Fibroblast of skin of left biceps (primary cell): ENCODE data around the gene RRAS.

Experiments used
- DNase-seq, 2 experiments: peaks; one replicate each; pipeline ENCODE4 v3.0.0-alpha.2; 2013; ENCODE audit warnings: low read depth in 2 of 2

The RRAS gene

DNA sequence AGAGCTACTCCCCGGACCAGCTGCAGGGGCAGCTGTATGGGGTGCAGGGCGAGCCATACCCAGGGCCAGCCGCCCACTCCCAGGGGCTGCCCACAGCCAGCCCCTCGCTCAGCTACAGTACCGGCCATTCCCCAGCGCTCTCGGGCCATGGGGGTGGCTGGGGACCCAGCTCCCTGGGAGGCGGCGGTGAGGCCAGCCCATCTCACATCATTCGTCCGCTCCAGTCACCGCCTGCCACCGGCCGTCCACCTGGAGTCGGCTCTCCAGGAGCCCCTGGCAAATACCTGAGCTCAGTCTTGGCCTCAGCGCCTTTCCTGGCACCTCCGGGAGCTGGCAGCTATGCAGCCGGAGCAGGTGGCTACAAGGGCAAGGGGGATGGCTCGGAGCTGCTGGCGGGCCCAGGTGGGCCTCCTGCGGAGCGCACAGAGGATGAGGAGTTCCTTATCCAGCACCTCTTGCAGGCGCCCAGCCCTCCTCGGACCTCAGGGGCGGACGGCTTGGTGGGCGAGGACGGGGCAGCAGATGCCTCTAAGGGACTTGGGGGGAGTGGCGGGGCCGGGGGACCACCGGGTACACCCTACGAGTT lies 44.0 kb downstream of the RRAS start:
- DNase-seq = no peak

DNA sequence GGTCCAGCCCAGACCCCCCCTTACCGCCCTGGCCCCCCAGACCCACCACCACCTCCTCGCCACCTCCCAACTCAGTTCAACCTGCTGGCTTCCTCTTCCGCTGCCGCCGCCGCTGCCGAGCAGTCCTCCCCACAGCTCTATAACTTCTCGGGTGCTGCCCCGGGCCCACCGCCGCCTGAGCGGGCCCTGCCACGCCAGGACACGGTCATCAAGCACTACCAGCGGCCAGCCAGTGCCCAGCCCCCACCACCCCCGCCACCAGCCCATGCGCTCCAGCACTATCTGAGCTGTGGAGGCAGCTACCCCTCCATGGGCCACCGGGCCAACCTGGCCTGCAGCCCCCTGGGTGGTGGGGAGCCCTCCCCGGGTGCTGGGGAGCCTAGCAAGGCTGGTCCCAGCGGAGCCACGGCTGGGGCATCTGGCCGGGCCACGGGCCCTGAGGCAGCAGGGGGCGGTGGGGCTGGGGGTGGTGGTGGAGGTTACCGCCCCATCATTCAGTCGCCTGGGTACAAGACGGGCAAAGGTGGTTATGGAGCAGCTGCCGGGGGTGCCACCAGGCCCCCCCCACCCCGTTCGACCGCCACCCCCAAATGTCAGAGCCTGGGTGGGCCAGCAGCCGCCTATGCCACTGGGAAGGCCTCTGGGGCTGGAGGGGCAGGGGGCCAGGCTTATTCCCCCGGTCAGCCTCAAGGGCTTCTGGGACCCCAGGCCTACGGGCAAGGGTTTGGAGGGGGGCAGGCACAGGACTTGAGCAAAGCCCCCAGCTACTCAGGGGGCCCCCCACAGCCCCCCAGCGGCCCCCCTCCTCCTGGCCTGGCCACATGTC lies 44.7 kb downstream of the RRAS start:
- no peak for DNase-seq

DNA sequence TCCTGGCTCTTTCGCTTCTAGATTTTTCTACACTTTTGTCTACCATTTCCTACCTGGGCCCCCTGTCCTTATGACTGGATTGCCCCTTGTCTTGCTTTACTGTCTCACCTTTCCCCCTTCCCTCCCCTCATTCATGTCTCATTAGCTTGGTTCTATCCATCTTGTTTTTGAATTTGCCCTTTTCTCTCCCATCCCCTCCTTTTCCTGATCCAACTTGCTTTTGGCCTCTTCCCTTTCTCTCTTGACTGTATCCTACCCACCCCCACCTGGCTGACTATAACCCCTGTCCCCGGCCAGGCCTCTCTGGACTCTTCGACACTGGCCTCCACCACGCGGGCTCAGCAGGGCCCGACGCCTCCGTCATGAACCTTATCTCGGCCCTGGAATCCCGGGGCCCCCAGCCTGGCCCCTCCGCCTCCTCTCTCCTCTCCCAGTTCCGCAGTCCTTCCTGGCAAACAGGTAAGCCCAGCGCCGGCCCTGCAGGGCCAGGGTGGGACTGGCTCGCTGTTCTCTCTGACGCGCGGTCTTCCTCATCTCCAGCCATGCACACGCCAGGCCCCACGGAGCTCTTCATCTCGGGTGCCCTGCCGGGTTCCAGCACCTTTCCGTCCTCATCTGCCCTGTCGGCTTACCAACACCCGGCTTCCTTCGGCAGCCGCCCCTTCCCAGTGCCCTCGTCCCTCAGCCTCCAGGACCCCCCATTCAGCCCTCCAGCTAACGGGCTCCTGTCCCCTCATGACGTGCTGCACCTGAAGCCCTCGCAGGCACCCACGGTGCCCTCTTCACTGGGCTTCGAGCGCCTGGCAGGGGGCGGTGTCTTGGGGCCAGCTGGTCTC lies 45.6 kb downstream of the RRAS start:
- no peak for DNase-seq

GRCh38 chr19:49593233-49594113 lies 46.5 kb downstream of the RRAS start:
- DNase-seq = peak; percentile 76 to 77

DNA sequence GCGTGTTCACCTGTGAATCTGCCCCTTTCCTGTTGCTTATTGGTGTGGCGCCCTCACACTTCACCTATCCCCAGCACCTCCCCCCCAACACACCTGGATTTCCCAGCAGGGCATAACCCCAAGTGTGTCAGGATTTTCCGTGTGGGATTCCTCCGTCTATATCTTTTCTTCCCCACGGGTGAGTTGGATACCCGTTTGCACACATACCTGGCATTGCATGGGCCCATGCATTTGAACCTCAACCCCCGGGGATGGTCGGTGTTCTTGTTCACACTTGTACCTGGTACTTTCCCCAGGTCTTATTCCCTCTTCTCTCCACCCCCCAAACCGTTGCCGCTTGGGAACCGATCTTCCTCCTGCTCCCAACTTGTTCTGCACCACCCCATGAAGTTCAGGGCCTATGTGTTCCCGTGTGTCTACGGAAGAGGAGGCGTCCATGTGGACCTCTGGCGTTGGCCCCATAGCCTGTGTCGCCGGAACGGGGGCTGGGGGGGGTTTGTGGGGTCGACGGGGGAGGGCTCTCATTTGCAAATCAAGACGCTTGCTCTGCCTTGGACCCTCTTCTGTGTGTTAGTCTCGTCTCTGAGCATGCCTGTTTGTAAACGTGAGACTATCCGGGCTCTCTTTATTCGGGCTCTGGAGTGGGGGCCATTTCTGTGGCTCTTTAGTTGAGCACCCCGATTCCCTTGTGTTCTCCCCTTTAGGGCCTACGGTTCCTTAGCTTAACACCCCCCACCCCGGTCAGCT lies 47.3 kb downstream of the RRAS start:
- DNase-seq = no peak

DNA sequence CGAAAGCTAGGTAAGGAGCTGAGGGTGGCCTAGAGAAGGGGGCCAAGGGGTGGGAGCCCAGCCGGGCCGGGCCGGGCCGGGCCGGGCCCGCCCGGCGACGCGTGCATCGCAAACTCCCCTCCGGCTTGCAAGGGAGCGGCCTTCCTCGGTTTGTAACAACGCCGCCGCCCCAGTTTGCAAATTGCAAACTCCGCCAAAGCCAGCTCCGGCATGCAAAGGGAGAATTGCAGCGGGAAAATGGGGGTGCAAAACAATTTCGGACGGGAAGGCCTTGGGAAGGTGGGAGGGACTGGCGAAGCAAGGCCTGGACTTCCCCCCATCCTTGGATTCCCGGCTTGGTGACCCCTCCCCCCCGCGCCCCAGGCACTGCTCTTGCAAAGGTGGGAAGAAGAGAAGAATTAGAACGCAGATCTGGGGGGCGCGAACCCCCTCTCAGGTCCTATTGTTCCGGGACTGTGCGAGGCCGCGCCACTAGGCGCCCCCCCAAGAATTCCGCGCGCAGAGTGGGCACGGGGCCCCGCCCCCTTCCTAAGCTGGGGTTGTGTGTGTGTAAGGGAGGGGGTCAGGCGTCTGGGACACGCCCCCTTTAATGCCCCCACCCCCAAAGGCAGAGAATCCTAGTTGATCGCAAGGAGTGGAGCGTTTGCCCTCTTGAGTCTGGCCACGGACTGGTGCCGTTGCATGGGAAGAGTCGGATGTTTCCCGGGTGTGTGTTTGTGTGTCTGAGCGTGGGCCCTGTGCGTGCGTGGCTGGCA lies 48.0 kb downstream of the RRAS start:
- DNase-seq = no peak

GRCh38 chr19:49590971-49591730 lies 48.8 kb downstream of the RRAS start, which contains the start of gene PRR12:
Gene PRR12 (plus strand): TSS chr19:49591182. CDS start chr19:49591655, 473 bp downstream.
- DNase-seq = peak; percentile 44 to 47

DNA sequence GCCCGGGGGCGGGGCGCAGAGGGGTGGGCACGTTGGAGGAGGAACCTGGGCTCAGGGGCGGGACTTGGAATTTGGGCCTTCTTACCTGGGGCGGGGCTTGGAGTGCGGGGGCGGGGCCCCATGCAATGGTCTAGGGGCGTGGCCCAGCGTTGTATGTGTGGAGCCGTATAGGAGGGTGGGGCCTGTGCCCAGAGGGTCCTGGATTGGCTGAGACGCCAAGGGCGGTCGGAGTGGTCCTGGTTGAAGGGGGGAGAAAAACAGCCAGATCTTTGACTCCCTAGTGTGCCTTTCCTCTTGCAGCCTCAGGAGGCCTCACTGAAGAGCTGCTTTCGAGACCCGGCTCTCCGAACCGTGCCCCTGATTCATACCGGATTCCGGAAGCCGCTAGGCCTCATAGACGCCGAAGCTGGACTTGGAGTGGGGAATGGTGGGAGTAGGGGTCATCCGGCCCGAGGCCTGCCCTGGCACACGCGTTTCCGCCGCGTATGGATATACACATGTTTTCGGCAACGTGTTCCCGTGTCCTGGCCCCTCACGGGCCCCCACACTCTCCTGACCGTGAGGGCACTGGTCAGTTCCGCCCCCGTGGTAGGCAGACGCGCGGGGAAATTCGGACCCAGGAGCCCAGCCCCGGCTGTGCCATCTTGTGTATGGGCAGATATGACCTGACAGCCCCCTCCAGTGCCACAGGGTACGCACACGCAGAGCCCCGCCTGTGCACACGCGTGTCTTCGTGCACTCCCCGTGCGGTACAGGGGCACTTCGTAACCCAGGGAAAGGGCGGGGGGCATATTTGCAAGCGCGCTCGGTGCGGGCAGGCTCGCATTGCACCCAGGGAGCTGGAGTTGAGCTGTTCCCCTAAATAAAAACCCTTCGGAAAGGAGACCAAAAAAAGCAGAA lies 49.6 kb downstream of the RRAS start:
- DNase-seq = peak; percentile 93

GRCh38 chr19:49589502-49589905 lies 50.4 kb downstream of the RRAS start:
- DNase-seq = no peak

GRCh38 chr19:49588365-49589122 lies 51.4 kb downstream of the RRAS start:
- no peak for DNase-seq

GRCh38 chr19:49587227-49587626 lies 52.7 kb downstream of the RRAS start:
- DNase-seq = no peak
